ENCODE data around the gene IQCH.

IQCH gene

GRCh38 chr15:67511606-67512005 is 257.0 kb downstream of the IQCH start:
- no peak for TF ChIP-seq CTCF (conservative IDR thresholded peaks at IDR 0.05; ENCODE audit: low read depth, low read length)
- no peaks in the 10 kb centered on the region for H3K79me2 ChIP-seq (ENCODE audit: insufficient read depth, low read depth)
- H3K4me1 ChIP-seq (ENCODE audit: low read depth, poor library complexity, severe bottlenecking) = no peaks in the 10 kb centered on the region
- H3K4me3 ChIP-seq (IDR thresholded peaks at IDR 0.05; ENCODE audit: insufficient read depth, low read depth, low read length) = no peak overlapping the region
- H2AFZ ChIP-seq (ENCODE audit: low read depth) = no peak overlapping the region
- no peaks in the 10 kb centered on the region for H3K27me3 ChIP-seq (ENCODE audit: insufficient read depth, low read depth)
- H4K20me1 ChIP-seq (ENCODE audit: insufficient read depth) = no peaks in the 10 kb centered on the region
- no peak overlapping the region for H3K27ac ChIP-seq
- no peak overlapping the region for H3K4me2 ChIP-seq
- H3K36me3 ChIP-seq (ENCODE audit: insufficient read depth) = no peaks in the 10 kb centered on the region
- H3K9ac ChIP-seq = no peak overlapping the region

GRCh38 chr15:67512140-67512539 is 257.6 kb downstream of the IQCH start:
- no peak overlapping the region for H3K9ac ChIP-seq
- H2AFZ ChIP-seq (ENCODE audit: low read depth) = no peak overlapping the region
- H3K79me2 ChIP-seq (ENCODE audit: insufficient read depth, low read depth) = no peaks in the 10 kb centered on the region
- TF ChIP-seq CTCF (conservative IDR thresholded peaks at IDR 0.05; ENCODE audit: low read depth, low read length) = no peak
- no peak overlapping the region for H3K27ac ChIP-seq
- no peaks in the 10 kb centered on the region for H3K36me3 ChIP-seq (ENCODE audit: insufficient read depth)
- H3K4me1 ChIP-seq (ENCODE audit: low read depth, poor library complexity, severe bottlenecking) = no peaks in the 10 kb centered on the region
- H3K27me3 ChIP-seq (ENCODE audit: insufficient read depth, low read depth) = no peaks in the 10 kb centered on the region
- H3K4me2 ChIP-seq = no peak overlapping the region
- H4K20me1 ChIP-seq (ENCODE audit: insufficient read depth) = no peaks in the 10 kb centered on the region
- no peak overlapping the region for H3K4me3 ChIP-seq (IDR thresholded peaks at IDR 0.05; ENCODE audit: insufficient read depth, low read depth, low read length)

- H3K9ac ChIP-seq = no peak overlapping the region
- no peak overlapping the region for H3K4me2 ChIP-seq
- H3K27ac ChIP-seq = no peak overlapping the region
- H3K27me3 ChIP-seq (ENCODE audit: insufficient read depth, low read depth) = no peaks in the 10 kb centered on the region
- H3K4me1 ChIP-seq (ENCODE audit: low read depth, poor library complexity, severe bottlenecking) = no peaks in the 10 kb centered on the region
- no peak overlapping the region for H3K4me3 ChIP-seq (IDR thresholded peaks at IDR 0.05; ENCODE audit: insufficient read depth, low read depth, low read length)
- H4K20me1 ChIP-seq (ENCODE audit: insufficient read depth) = no peaks in the 10 kb centered on the region
- H3K36me3 ChIP-seq (ENCODE audit: insufficient read depth) = no peaks in the 10 kb centered on the region
- no peak overlapping the region for H2AFZ ChIP-seq (ENCODE audit: low read depth)
- no peak for TF ChIP-seq CTCF (conservative IDR thresholded peaks at IDR 0.05; ENCODE audit: low read depth, low read length)
- H3K79me2 ChIP-seq (ENCODE audit: insufficient read depth, low read depth) = no peaks in the 10 kb centered on the region
Measured at GRCh38 chr15:67512933-67513714, 258.5 kb downstream of the IQCH start.

DNA sequence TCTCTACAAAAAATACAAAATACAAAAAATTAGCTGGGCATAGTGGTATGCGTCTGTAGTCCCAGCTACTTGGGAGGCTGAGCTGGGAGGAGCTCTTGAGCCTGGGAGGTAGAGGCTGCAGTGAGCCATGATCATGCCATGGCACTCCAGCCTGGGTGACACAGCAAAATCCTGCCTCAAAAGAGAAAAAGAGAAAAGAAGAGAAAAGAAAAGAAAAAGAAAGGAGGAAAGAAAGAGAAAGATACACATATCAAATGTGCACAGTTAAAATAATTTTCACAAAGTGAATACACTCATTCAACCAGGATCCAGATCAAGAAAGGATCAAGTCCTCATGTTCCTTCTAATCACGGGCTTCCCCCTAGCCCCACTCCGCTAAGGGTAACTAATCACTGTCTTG is 260.5 kb downstream of the IQCH start:
- Histone ChIP-seq H3K9ac (no peak overlapping the region), H3K79me2 (ENCODE audit: insufficient read depth, low read depth) (no peaks in the 10 kb centered on the region), H2AFZ (ENCODE audit: low read depth) (no peak overlapping the region), H4K20me1 (ENCODE audit: insufficient read depth) (no peaks in the 10 kb centered on the region), H3K4me3 (IDR thresholded peaks at IDR 0.05; ENCODE audit: insufficient read depth, low read depth, low read length) (no peak overlapping the region), H3K4me1 (ENCODE audit: low read depth, poor library complexity, severe bottlenecking) (peaks cover 6% of the 10 kb centered on the region), H3K27me3 (ENCODE audit: insufficient read depth, low read depth) (no peaks in the 10 kb centered on the region), H3K4me2 (no peak overlapping the region), H3K27ac (no peak overlapping the region), H3K36me3 (ENCODE audit: insufficient read depth) (no peaks in the 10 kb centered on the region)
- TF ChIP-seq CTCF (conservative IDR thresholded peaks at IDR 0.05; ENCODE audit: low read depth, low read length) = no peak

Measured in KMS-11 (cell line).